ENCODE data around the gene TIGD3.

TIGD3 gene

GRCh38 chr11:65390099-65390941 lies 35.8 kb downstream of the TIGD3 start:
- DNase-seq (ENCODE audit: low read depth), result no peak

- no peak for DNase-seq (ENCODE audit: low read depth)
These were observed 36.4 kb downstream of the TIGD3 start for GRCh38 chr11:65390996-65391395.

GRCh38 chr11:65392186-65392829 lies 37.8 kb downstream of the TIGD3 start:
- no peak for DNase-seq (ENCODE audit: low read depth)

GRCh38 chr11:65392899-65393298 lies 38.3 kb downstream of the TIGD3 start:
- no peak for DNase-seq (ENCODE audit: low read depth)

GRCh38 chr11:65393513-65394079 lies 39.0 kb downstream of the TIGD3 start:
- no peak for DNase-seq (ENCODE audit: low read depth)

- DNase-seq (ENCODE audit: low read depth), result no peak
These were observed 39.6 kb downstream of the TIGD3 start for GRCh38 chr11:65394125-65394536.

GRCh38 chr11:65395961-65396530 lies 41.5 kb downstream of the TIGD3 start:
- no peak for DNase-seq (ENCODE audit: low read depth)

- DNase-seq (ENCODE audit: low read depth), result no peak
These were observed 42.5 kb downstream of the TIGD3 start for GRCh38 chr11:65396769-65397745.

- no peak for DNase-seq (ENCODE audit: low read depth)
These were observed 43.9 kb downstream of the TIGD3 start for GRCh38 chr11:65398362-65398910.

GRCh38 chr11:65399249-65399648 lies 44.7 kb downstream of the TIGD3 start:
- DNase-seq (ENCODE audit: low read depth), result no peak

- no peak for DNase-seq (ENCODE audit: low read depth)
These were observed 45.3 kb downstream of the TIGD3 start for GRCh38 chr11:65399845-65400244.

GRCh38 chr11:65400307-65401072 lies 45.9 kb downstream of the TIGD3 start:
- no peak for DNase-seq (ENCODE audit: low read depth)

GRCh38 chr11:65401073-65401802 lies 46.7 kb downstream of the TIGD3 start:
- no peak for DNase-seq (ENCODE audit: low read depth)

- no peak for DNase-seq (ENCODE audit: low read depth)
These were observed 47.3 kb downstream of the TIGD3 start for GRCh38 chr11:65401803-65402248.

GRCh38 chr11:65402790-65403189 lies 48.2 kb downstream of the TIGD3 start:
- DNase-seq (ENCODE audit: low read depth), result no peak

GRCh38 chr11:65403607-65404121 lies 49.1 kb downstream of the TIGD3 start:
- DNase-seq (ENCODE audit: low read depth), result no peak

GRCh38 chr11:65404210-65404609 lies 49.7 kb downstream of the TIGD3 start:
- no peak for DNase-seq (ENCODE audit: low read depth)

- DNase-seq (ENCODE audit: low read depth), result no peak
These were observed 50.2 kb downstream of the TIGD3 start for GRCh38 chr11:65404638-65405339.
